Calu3 (cell line): ENCODE data around the gene ALKBH5. TPM values are rescaled to one million over a fixed set of nuclear protein-coding genes. Genes with fewer than 3 reads are reported as not detected.

Experiments
- BruUV-seq: library from RNA; stranded (reverse); fragments of 400-500 nt; replicated peaks from 2 replicates; lab custom pipeline; 2021; lab: Mats Ljungman, UMichigan
- CTCF ChIA-PET: fragments of 300-600 bp; sonication (Branson Sonifier 250); formaldehyde crosslinking; loops from one replicate; lab custom pipeline; 2022; ENCODE audit warnings: antibody characterized with exemption; lab: Charles Lee
- DNase-seq: peaks from one replicate; pipeline ENCODE4 v3.0.0; 2022
- H3K27ac Mint-ChIP-seq: one replicate; pipeline ENCODE4 v1.8.0; 2022; ENCODE audit warnings: mixed read lengths; ENCODE audit not compliant: unreplicated experiment
- H3K27me3 Mint-ChIP-seq: one replicate; pipeline ENCODE4 v1.8.0; 2022; ENCODE audit warnings: mixed read lengths; ENCODE audit not compliant: unreplicated experiment
- H3K36me3 Mint-ChIP-seq: one replicate; pipeline ENCODE4 v1.8.0; 2022; ENCODE audit warnings: mild to moderate bottlenecking, moderate library complexity, mixed read lengths; ENCODE audit not compliant: insufficient read depth, unreplicated experiment
- H3K4me1 Mint-ChIP-seq: one replicate; pipeline ENCODE4 v1.8.0; 2022; ENCODE audit warnings: mild to moderate bottlenecking, low read depth, mixed read lengths; ENCODE audit not compliant: unreplicated experiment
- H3K4me3 Mint-ChIP-seq: one replicate; pipeline ENCODE4 v1.8.0; 2022; ENCODE audit warnings: mild to moderate bottlenecking, low read depth, moderate library complexity, mixed read lengths; ENCODE audit not compliant: unreplicated experiment
- H3K9me3 Mint-ChIP-seq: one replicate; pipeline ENCODE4 v1.8.0; 2022; ENCODE audit warnings: low read depth, mixed read lengths; ENCODE audit not compliant: unreplicated experiment
- intact Hi-C: fragments of 100-400 bp; cut with micrococcal nuclease; formaldehyde crosslinking; loops from one replicate; pipeline ENCODE4 v1.10.0; 2022; ENCODE audit not compliant: unreplicated experiment
- total RNA-seq: library from RNA; stranded (reverse); gene quantifications from 2 replicates; pipeline ENCODE4 v1.2.3, GENCODE V29; 2022
- TF ChIP-seq, protein P1 (sequence below): fragments of 200-600 bp; IDR thresholded peaks from one replicate; pipeline ENCODE4 v1.8.0; 2022; ENCODE audit warnings: antibody characterized with exemption; ENCODE audit not compliant: unreplicated experiment

Gene ALKBH5
- total RNA-seq, 1 experiment from 2014 or later: 51.7 TPM

GRCh38 chr17:18141210-18141803 is 42.3 kb upstream of the ALKBH5 start:
- DNase-seq: peak; percentile 34
- CTCF ChIA-PET: no interaction called here
- Mint-ChIP-seq H3K4me1 (peaks cover 8% of the 10 kb centered on the region), H3K9me3 (no peaks in the 10 kb centered on the region), H3K27me3 (peaks cover 4% of the 10 kb centered on the region), H3K36me3 (peaks cover 10% of the 10 kb centered on the region), H3K27ac (no peak overlapping the region), H3K4me3 (no peak overlapping the region)
- intact Hi-C loops: loop anchor here (5.0 to 10.0 kb wide), 2 partner anchors 46 to 83 kb away; partner anchors contain the start of gene LLGL1
- TF ChIP-seq, protein P1, sequence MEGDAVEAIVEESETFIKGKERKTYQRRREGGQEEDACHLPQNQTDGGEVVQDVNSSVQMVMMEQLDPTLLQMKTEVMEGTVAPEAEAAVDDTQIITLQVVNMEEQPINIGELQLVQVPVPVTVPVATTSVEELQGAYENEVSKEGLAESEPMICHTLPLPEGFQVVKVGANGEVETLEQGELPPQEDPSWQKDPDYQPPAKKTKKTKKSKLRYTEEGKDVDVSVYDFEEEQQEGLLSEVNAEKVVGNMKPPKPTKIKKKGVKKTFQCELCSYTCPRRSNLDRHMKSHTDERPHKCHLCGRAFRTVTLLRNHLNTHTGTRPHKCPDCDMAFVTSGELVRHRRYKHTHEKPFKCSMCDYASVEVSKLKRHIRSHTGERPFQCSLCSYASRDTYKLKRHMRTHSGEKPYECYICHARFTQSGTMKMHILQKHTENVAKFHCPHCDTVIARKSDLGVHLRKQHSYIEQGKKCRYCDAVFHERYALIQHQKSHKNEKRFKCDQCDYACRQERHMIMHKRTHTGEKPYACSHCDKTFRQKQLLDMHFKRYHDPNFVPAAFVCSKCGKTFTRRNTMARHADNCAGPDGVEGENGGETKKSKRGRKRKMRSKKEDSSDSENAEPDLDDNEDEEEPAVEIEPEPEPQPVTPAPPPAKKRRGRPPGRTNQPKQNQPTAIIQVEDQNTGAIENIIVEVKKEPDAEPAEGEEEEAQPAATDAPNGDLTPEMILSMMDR: no peak
- no TSS peak for BruUV-seq

- intact Hi-C loops: loop anchor here (5.0 to 10.0 kb wide), 2 partner anchors 45 to 82 kb away; partner anchors contain the start of gene LLGL1
- H3K36me3 Mint-ChIP-seq: peaks cover 10% of the 10 kb centered on the region
- CTCF ChIA-PET: no interaction called here
- no TSS peak for BruUV-seq
- H3K4me3 Mint-ChIP-seq: no peak overlapping the region
- TF ChIP-seq, protein P1: no peak
- H3K27me3 Mint-ChIP-seq: no peaks in the 10 kb centered on the region
- H3K9me3 Mint-ChIP-seq: no peaks in the 10 kb centered on the region
- no peak overlapping the region for H3K27ac Mint-ChIP-seq
- DNase-seq: no peak
- H3K4me1 Mint-ChIP-seq: peaks cover 8% of the 10 kb centered on the region
Observed at GRCh38 chr17:18142417-18142816, 41.2 kb upstream of the ALKBH5 start.

GRCh38 chr17:18143044-18143936 is 40.3 kb upstream of the ALKBH5 start:
- no TSS peak for BruUV-seq
- CTCF ChIA-PET: no interaction called here
- Mint-ChIP-seq H3K4me1 (peaks cover 8% of the 10 kb centered on the region), H3K4me3 (no peak overlapping the region), H3K27me3 (no peaks in the 10 kb centered on the region), H3K36me3 (peaks cover 10% of the 10 kb centered on the region), H3K27ac (no peak overlapping the region), H3K9me3 (no peaks in the 10 kb centered on the region)
- TF ChIP-seq, protein P1: no peak
- DNase-seq: no peak
- intact Hi-C loops: loop anchor here (5.0 to 10.0 kb wide), 2 partner anchors 44 to 82 kb away; partner anchors contain the start of gene LLGL1

GRCh38 chr17:18144261-18144660 is 39.4 kb upstream of the ALKBH5 start:
- intact Hi-C loops: loop anchor here (5.0 to 10.0 kb wide), 2 partner anchors 43 to 81 kb away; partner anchors contain the start of gene LLGL1
- no peak for DNase-seq
- Mint-ChIP-seq H3K27me3 (no peaks in the 10 kb centered on the region), H3K9me3 (no peaks in the 10 kb centered on the region), H3K4me3 (no peak overlapping the region), H3K27ac (no peak overlapping the region), H3K36me3 (peaks cover 10% of the 10 kb centered on the region), H3K4me1 (peaks cover 8% of the 10 kb centered on the region)
- no TSS peak for BruUV-seq
- CTCF ChIA-PET: no interaction called here
- TF ChIP-seq, protein P1: no peak
